GM21515 (cell line): ENCODE results near the gene HBE1.
"Not testable (repeated sequence)": the region's sequence is repeated elsewhere in the genome, so short reads cannot be mapped to it uniquely, and the experiment has no call there.

Source experiments
- ATAC-seq: cut with Tn5 transposase; IDR thresholded peaks from one replicate; pipeline ENCODE4 v1.9.1; 2021; ENCODE audit not compliant: unreplicated experiment

HBE1 gene

GRCh38 chr11:5269715-5270147, at the start of gene HBE1:
Gene HBE1, minus strand, starts transcription at chr11:5269945. Its CDS starts 55 bp downstream, at chr11:5269890.
- no peak for ATAC-seq

GRCh38 chr11:5317292-5317691, 47.5 kb upstream of the HBE1 start:
- no peak for ATAC-seq

- not testable (repeated sequence) for ATAC-seq
Measured at GRCh38 chr11:5313326-5314023, 43.7 kb upstream of the HBE1 start.

GRCh38 chr11:5310423-5310822, 40.7 kb upstream of the HBE1 start:
- no peak for ATAC-seq

- no peak for ATAC-seq
Measured at GRCh38 chr11:5307256-5308019, 37.7 kb upstream of the HBE1 start.

- ATAC-seq, result no peak
Measured at GRCh38 chr11:5304046-5304445, 34.3 kb upstream of the HBE1 start.

- ATAC-seq, result no peak
Measured at GRCh38 chr11:5303626-5304025, 33.9 kb upstream of the HBE1 start.

- ATAC-seq, result no peak
Measured at GRCh38 chr11:5301846-5302245, 32.1 kb upstream of the HBE1 start, which contains the start of gene OR51B4. Gene OR51B4, minus strand, starts transcription at chr11:5301946. Its CDS starts 0 bp downstream, at chr11:5301946.

GRCh38 chr11:5300251-5300650, 30.5 kb upstream of the HBE1 start:
- ATAC-seq, result no peak

- no peak for ATAC-seq
Measured at GRCh38 chr11:5298451-5298850, 28.7 kb upstream of the HBE1 start.

GRCh38 chr11:5297721-5298323, 28.1 kb upstream of the HBE1 start:
- ATAC-seq, result no peak

- ATAC-seq, result not testable (repeated sequence)
Measured at GRCh38 chr11:5294342-5294995, 24.7 kb upstream of the HBE1 start.

- no peak for ATAC-seq
Measured at GRCh38 chr11:5293028-5293427, 23.3 kb upstream of the HBE1 start.

GRCh38 chr11:5291207-5291838, 21.6 kb upstream of the HBE1 start:
- peak; percentile 94 for ATAC-seq

- no peak for ATAC-seq
Measured at GRCh38 chr11:5290106-5290505, 20.4 kb upstream of the HBE1 start.

- ATAC-seq, result no peak
Measured at GRCh38 chr11:5289696-5290095, 20.0 kb upstream of the HBE1 start.

GRCh38 chr11:5288906-5289550, 19.3 kb upstream of the HBE1 start:
- no peak for ATAC-seq

- no peak for ATAC-seq
Measured at GRCh38 chr11:5288108-5288905, 18.6 kb upstream of the HBE1 start.

- no peak for ATAC-seq
Measured at GRCh38 chr11:5286901-5287300, 17.2 kb upstream of the HBE1 start.

- ATAC-seq, result no peak
Measured at GRCh38 chr11:5286351-5286750, 16.6 kb upstream of the HBE1 start.
